ENCODE results near the gene NDNF. TPM values are rescaled to one million over a fixed set of nuclear protein-coding genes. Genes with fewer than 3 reads are reported as not detected.

The NDNF gene
- total RNA-seq, 1 donor from 2014 or later = 201 TPM

- Histone ChIP-seq H3K4me3 (no peak overlapping the region), H3K27ac (no peak overlapping the region), H3K27me3 (no peaks in the 10 kb centered on the region), H3K9me3 (no peaks in the 10 kb centered on the region), H3K4me1 (no peaks in the 10 kb centered on the region), H3K36me3 (no peaks in the 10 kb centered on the region)
- DNase-seq (no peak), ATAC-seq (no peak)
- intact Hi-C loops (cut with DNase I) = no loop called here
- no peak for TF ChIP-seq CTCF (IDR thresholded peaks at IDR 0.05)
Measured at GRCh38 chr4:121094297-121094966, 22.1 kb upstream of the NDNF start.

- H3K36me3 ChIP-seq = no peaks in the 10 kb centered on the region
- H3K27me3 ChIP-seq = no peaks in the 10 kb centered on the region
- H3K9me3 ChIP-seq = no peaks in the 10 kb centered on the region
- no peak overlapping the region for H3K27ac ChIP-seq
- intact Hi-C loops (cut with DNase I) = no loop called here
- no peak overlapping the region for H3K4me3 ChIP-seq
- no peak for TF ChIP-seq CTCF (IDR thresholded peaks at IDR 0.05)
- peak; percentile 29 for ATAC-seq
- DNase-seq = no peak
- H3K4me1 ChIP-seq = no peaks in the 10 kb centered on the region
Measured at GRCh38 chr4:121093261-121093660, 20.9 kb upstream of the NDNF start.

GRCh38 chr4:121091941-121092340 lies 19.6 kb upstream of the NDNF start:
- no peak overlapping the region for H3K27ac ChIP-seq
- H3K36me3 ChIP-seq = no peaks in the 10 kb centered on the region
- TF ChIP-seq CTCF (IDR thresholded peaks at IDR 0.05) = no peak
- ATAC-seq (no peak), DNase-seq (no peak)
- H3K9me3 ChIP-seq = no peaks in the 10 kb centered on the region
- no peaks in the 10 kb centered on the region for H3K4me1 ChIP-seq
- no peak overlapping the region for H3K4me3 ChIP-seq
- intact Hi-C loops (cut with DNase I) = no loop called here
- no peaks in the 10 kb centered on the region for H3K27me3 ChIP-seq

- Histone ChIP-seq H3K4me3 (no peak overlapping the region), H3K27me3 (no peaks in the 10 kb centered on the region)
Measured at GRCh38 chr4:121088867-121089266, 16.5 kb upstream of the NDNF start.

GRCh38 chr4:121079376-121079775 lies 7.0 kb upstream of the NDNF start:
- H3K27ac ChIP-seq = no peak overlapping the region
- H3K9me3 ChIP-seq = no peaks in the 10 kb centered on the region
- H3K4me3 ChIP-seq = no peak overlapping the region
- H3K4me1 ChIP-seq = no peaks in the 10 kb centered on the region
- no peaks in the 10 kb centered on the region for H3K36me3 ChIP-seq
- H3K27me3 ChIP-seq = no peaks in the 10 kb centered on the region
- no peak for ATAC-seq
- intact Hi-C loops (cut with DNase I) = no loop called here
- no peak for TF ChIP-seq CTCF (IDR thresholded peaks at IDR 0.05)
- no peak for DNase-seq

More at GRCh38 chr4:121088867-121089266, 16.5 kb upstream of the NDNF start:
- no peak for ATAC-seq
- H3K4me1 ChIP-seq = no peaks in the 10 kb centered on the region
- DNase-seq = no peak
- intact Hi-C loops (cut with DNase I) = no loop called here
- no peak overlapping the region for H3K27ac ChIP-seq
- H3K36me3 ChIP-seq = no peaks in the 10 kb centered on the region
- TF ChIP-seq CTCF (IDR thresholded peaks at IDR 0.05) = no peak
- H3K9me3 ChIP-seq = no peaks in the 10 kb centered on the region

GRCh38 chr4:121077496-121077895 lies 5.2 kb upstream of the NDNF start:
- Histone ChIP-seq H3K4me1 (no peaks in the 10 kb centered on the region), H3K27me3 (no peaks in the 10 kb centered on the region), H3K9me3 (no peaks in the 10 kb centered on the region), H3K27ac (peak overlapping the region; percentile 38), H3K4me3 (peak overlapping the region; percentile 21), H3K36me3 (no peaks in the 10 kb centered on the region)
- intact Hi-C loops (cut with DNase I) = no loop called here
- DNase-seq = no peak
- peak; percentile 61 for ATAC-seq
- TF ChIP-seq CTCF (IDR thresholded peaks at IDR 0.05) = no peak
